HG03066 (cell line): Measurements from ENCODE around the gene PHLPP2.
A peak's percentile ranks its signal among the peaks of the same experiment; 100 is the strongest.
"Not testable (repeated sequence)": the region's sequence is repeated elsewhere in the genome, so short reads cannot be mapped to it uniquely, and the experiment has no call there.

ENCODE experiments used
- ATAC-seq: cut with Tn5 transposase; IDR thresholded peaks from one replicate; pipeline ENCODE4 v1.9.1; 2021; ENCODE audit warnings: low read depth; ENCODE audit not compliant: unreplicated experiment

PHLPP2 gene

DNA sequence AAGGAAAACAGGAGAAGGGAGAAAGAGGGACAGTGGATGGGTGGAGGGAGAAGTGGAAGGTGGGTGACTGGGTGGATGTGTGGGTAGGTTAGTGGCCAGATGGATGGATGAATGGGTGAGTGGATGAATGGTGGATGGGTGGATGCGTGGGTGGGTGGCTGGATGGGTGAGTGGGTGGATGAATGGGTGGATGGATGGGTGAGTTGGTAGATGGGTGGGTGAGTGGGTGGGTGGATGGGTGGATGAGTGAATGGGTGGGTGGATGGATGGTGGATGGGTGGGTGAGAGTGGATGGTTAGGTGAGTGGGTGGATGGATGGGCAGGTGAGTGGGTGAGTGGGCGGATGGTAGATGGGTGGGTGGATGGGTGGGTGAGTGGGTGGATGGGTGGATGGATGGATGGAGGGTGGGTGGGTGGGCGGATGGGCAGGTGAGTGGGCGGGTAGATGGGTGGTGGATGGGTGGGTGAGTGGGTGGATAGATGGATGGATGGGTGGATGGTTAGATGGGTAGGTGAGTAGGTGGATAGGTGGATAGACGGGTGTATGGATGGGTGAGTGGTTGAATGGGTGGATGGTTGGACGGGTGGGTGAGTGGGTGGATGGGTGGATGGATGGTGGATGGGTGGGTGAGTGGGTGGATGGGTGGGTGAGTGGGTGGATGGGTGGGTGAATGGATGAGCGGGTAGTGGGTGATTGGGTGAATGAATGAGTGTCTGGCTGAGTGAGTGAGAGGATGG lies 99.2 kb downstream of the PHLPP2 start:
- ATAC-seq, result no peak

GRCh38 chr16:71623597-71623996 lies 100.9 kb downstream of the PHLPP2 start:
- ATAC-seq, result no peak

- ATAC-seq, result no peak
These were observed 102.4 kb downstream of the PHLPP2 start for GRCh38 chr16:71622088-71622487.

- no peak for ATAC-seq
These were observed 106.1 kb downstream of the PHLPP2 start for GRCh38 chr16:71618429-71618828.

- ATAC-seq, result not testable (repeated sequence)
These were observed 109.5 kb downstream of the PHLPP2 start for GRCh38 chr16:71614956-71615355.

DNA sequence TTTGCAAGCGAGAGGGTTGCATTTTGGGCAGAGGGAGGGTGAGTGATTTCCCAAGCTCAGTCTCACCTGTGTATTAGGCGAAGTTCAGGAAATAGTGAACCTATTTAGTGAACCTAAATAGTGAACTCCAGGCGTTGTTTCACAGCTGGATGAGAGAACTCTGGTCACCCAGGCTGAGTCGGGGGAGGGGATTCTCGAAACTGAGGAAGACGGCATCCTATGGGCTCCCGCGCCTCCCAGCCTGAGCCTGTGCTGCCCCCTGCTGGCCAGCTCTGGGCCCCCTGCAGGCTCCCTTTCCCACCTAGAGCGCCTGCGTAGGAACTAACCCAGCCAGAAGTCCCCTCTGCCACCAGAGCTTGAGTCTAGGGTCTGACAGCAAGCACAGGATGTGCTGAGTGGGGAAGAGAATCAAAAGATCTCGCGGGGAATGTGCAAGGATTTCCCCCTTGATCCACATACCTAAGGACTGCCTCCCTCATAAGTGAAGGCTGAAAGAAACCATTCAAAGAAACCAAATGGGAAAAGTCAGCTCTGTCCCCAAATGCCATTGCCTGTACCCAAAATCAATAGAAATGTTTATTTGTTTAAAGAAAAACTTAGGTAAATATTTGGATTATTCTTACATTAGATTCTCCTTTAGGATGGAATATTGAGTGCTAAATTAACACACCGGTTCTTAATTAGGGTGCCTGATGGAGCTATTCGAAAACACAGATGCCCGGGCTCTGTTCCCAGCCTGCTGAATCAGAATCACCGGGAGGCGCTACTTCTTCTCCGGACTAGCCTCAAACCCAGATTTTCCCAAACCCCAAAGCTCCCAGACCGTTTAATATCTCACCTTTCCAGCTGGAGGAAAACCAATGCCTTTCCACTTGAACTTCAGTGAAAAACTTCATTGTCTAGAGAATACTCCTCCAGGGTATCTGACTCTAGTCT lies 113.3 kb downstream of the PHLPP2 start:
- peak; percentile 41 for ATAC-seq

GRCh38 chr16:71610447-71610846 lies 114.1 kb downstream of the PHLPP2 start:
- ATAC-seq, result no peak

DNA sequence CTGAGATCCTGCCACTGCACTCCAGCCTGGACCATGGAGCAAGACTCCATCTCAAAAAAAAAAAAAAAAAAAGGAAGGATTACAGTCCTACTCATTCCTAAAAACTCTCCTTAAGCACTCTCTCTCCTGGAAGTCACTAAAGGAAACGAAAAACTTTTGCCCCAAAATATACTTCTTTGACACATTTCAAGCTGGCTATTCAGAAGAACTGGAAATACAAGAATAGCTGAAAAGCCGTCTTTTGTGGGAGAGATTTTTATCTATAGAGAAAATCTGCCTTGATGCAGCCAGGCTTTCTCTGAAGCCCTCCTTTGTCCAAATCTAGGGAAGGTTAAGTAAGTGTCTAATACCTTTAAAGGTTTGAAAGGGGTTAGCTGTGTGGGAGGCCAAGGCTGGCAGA lies 115.4 kb downstream of the PHLPP2 start:
- no peak for ATAC-seq

GRCh38 chr16:71600822-71601221 lies 123.7 kb downstream of the PHLPP2 start:
- ATAC-seq, result no peak

DNA sequence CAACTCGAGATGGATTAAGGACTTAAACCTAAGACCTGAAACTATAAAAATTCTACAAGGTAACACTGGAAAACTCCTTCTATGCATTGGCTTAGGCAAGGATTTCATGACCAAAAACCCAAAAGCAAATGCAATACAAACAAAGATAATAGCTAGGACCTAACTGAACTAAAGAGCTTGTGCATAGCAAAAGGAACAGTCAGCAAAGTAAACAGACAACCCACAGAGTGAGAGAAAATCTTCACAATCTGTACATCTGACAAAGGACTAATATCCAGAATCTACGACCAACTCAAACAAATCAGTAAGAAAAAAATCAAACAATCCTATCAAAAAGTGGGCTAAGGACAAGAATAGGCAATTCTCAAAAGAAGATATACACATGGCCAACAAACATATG lies 126.1 kb downstream of the PHLPP2 start:
- not testable (repeated sequence) for ATAC-seq

- ATAC-seq, result not testable (repeated sequence)
These were observed 129.1 kb downstream of the PHLPP2 start for GRCh38 chr16:71595340-71595826.
